ENCODE data around the gene PRCD.
"Not testable (repeated sequence)": the region's sequence is repeated elsewhere in the genome, so short reads cannot be mapped to it uniquely, and the experiment has no call there.

PRCD gene

DNA sequence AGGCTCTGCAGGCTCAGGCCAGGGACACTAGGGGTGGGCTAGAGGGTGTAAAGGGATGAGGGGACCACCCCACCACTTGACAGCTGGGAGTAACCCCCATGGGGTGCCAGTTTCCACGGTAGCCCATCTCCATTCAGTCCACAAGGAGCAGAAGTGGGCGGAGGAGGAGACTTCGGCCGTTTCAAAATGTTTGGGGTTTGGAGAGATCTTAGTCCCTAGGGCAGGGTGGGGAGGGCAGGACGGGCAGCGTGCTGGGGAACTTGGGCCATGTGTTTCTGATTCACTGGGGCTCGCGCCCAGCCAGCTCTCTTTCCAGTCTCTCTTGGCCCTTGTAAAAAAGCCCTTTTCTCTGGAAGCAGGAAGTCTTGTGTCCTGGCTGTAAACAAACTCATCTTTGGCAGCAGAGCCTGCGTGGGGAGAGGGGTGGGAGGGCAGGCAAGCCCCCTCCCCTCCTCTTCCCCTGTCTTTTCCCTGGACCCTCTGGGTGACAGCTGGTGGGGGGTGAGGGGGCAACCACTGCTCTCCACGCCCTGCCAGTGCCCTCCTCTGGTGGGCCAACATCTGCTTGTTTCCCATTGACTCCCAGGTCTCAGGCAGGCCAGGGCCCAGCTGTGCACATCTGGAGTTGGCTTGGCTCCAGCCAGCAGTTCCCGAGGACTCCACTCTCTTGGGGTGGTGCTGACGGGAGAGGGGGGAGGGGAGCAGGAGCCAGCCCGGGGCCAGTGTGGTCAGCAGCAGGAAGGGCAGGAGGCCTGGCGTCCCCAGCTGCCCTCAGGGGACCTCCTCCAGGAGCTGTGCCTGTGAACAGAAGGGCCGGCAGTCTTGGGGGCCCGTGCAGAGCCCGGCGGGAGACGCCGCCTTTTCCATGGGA is 10.4 kb upstream of the PRCD start:
- TF ChIP-seq, protein P1, sequence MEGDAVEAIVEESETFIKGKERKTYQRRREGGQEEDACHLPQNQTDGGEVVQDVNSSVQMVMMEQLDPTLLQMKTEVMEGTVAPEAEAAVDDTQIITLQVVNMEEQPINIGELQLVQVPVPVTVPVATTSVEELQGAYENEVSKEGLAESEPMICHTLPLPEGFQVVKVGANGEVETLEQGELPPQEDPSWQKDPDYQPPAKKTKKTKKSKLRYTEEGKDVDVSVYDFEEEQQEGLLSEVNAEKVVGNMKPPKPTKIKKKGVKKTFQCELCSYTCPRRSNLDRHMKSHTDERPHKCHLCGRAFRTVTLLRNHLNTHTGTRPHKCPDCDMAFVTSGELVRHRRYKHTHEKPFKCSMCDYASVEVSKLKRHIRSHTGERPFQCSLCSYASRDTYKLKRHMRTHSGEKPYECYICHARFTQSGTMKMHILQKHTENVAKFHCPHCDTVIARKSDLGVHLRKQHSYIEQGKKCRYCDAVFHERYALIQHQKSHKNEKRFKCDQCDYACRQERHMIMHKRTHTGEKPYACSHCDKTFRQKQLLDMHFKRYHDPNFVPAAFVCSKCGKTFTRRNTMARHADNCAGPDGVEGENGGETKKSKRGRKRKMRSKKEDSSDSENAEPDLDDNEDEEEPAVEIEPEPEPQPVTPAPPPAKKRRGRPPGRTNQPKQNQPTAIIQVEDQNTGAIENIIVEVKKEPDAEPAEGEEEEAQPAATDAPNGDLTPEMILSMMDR (IDR thresholded peaks at IDR 0.05; ENCODE audit: low read length, missing control alignments): no peak
- DNase-seq (ENCODE audit: low read depth): peak; percentile 94
- no peak overlapping the region for H3K4me3 ChIP-seq (replicated peaks; ENCODE audit: low read depth, low read length)

DNA sequence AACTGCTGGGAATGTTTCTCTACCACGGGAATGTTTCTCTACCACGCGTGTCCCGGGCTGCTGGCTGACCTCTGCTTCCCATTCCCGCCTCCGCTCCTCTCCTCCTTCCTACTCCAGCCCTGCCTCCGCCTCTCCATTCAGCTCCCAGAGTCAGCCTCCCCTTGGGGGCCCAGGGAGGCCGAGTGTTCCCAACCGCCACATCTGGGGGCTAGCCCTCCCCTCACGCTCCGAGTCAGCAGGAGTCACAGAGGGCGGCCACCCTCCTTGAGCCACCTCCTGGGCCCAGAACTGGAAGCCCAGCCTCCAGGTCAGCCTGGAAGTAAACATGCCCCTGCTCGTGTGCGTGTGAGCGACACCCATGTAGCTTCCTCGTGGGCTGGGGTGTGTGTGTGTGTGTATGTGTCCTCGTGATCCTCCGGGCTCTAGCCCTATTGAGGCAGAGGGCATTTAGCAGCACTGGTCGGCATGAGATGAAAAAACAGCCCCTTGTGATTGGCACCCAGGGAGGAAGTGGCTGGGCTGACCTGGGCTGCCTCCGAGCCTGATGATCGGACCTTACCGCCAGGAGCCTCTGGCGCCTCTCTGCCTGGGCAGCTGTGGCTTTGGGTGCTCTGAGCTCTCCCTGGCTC is 9.6 kb upstream of the PRCD start:
- H3K4me3 ChIP-seq (replicated peaks; ENCODE audit: low read depth, low read length): no peak overlapping the region
- no peak for DNase-seq (ENCODE audit: low read depth)

DNA sequence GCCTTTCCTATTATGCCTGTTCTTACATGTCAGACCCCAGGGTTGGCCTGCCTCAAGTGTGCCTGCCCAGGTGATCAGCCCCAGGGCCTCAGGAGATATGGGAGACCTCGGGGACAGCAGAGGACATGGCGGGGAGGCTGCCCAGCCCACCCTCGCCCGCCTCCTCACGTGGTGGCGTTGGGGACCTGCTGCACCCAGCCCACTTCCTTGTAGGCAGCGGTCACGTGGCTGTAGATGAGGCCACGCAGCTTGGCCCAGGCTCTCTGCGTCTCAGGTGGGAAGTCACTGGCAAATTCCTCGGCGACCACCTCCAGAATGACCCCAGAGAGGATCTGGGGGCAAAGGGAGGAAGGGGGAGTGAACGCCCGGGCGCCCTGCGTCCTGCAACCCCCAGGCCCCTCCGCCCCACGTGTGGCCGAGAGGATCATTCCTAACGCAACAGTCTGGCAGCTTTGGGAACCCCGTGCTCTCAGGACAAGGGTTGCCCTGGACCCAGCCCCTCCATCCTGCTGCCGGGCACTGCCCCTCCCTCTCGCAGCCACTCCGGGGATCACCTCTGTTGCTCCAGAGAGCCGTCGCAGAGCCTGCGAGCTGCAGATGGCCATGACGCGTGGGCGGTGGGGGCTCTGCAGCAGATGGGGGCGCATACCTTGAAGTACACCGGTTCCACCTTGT is 8.9 kb upstream of the PRCD start:
- no peak overlapping the region for H3K4me3 ChIP-seq (replicated peaks; ENCODE audit: low read depth, low read length)
- no peak for DNase-seq (ENCODE audit: low read depth)

More for the DNA sequence above, 9.6 kb upstream of the PRCD start:
- TF ChIP-seq, protein P1 (IDR thresholded peaks at IDR 0.05; ENCODE audit: low read length, missing control alignments): no peak

DNA sequence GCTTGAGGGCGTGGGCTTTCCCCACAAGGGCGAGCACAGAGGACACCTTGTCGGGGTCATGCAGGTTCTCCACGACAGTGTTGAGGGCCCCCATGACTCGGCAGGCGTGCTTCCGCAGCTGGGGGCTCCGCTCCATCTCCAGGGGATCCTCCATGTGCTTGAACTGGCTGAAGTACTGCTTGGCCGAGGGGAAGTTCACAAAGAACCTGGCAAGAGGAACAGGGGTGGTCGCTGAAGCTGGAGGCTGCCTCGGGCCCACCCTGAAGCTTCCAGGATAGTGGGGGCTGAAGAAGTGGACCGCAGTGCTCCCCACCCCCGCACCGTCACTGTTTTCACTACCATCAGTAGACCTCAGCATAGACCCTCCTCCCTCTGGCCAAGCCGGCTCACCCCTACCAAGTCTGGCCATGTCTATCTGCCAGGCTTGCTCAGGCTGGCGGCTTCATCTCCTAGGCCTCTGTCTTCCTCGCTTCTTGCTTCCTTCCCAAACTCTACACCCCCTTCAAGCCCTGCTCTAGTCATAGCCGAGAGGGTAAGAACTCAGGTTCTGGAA is 8.3 kb upstream of the PRCD start:
- TF ChIP-seq, protein P1 (IDR thresholded peaks at IDR 0.05; ENCODE audit: low read length, missing control alignments): no peak
- no peak overlapping the region for H3K4me3 ChIP-seq (replicated peaks; ENCODE audit: low read depth, low read length)
- DNase-seq (ENCODE audit: low read depth): no peak

More for the DNA sequence above, 8.9 kb upstream of the PRCD start:
- TF ChIP-seq, protein P1 (IDR thresholded peaks at IDR 0.05; ENCODE audit: low read length, missing control alignments): no peak

DNA sequence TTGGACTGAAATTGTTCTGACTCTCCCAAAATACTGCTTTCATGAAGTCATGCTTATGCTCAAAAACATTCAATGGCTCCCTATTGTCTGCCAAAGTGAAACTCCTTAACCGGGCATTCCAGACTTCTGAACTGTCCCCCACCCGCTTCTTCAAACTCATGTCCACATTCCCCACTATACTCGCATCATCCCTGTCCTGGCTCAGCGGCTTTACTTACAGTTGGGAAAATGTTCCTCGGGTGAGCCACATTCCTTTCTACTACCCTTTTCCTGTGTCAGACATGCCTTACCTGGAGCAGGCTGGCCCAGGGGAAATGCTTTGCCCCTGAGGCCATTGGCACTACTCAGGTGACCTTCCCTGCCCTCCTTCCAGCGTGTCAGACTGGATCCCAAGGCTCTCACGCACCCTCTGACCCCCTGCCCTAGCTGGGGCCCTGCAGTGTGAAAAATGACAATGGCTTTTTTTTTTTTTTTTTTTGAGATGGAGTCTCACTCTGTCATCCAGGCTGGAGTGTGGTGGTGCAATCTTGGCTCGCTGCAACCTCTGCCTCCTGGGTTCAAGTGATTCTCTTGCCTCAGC is 7.7 kb upstream of the PRCD start:
- no peak overlapping the region for H3K4me3 ChIP-seq (replicated peaks; ENCODE audit: low read depth, low read length)
- DNase-seq (ENCODE audit: low read depth): peak; percentile 53
- TF ChIP-seq, protein P1 (IDR thresholded peaks at IDR 0.05; ENCODE audit: low read length, missing control alignments): no peak

DNA sequence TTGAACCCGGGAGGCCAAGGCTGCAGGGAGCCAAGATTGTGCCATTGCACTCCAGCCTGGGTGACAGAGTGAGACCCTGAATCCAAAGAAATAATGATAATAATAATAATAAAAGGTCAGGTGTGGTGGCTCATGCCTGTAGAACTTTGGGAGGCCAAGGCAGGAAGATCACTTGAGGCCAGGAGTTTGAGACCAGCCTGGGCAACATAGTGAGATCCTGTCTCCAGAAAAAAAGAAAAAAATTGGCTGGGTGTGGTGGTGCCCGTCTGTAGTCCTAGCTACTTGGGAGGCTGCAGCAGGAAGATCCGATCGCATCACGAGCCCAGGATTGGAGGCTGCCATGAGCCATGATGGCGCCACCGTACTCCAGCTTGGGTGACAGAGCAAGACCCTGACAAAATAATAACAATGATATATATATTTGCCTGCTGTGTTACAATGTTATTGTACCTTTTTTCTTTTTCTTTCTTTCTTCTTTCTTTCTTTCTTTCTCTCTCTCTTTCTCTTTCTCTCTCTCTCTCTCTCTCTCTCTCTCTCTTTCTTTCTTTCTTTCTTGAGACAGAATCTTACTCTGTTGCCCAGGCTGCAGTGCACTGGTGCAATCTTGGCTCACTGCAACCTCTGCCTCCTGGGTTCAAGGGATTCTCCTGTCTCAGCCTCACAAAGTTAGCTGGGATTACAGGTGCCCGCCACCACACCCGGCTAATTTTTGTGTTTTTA is 6.0 kb upstream of the PRCD start:
- DNase-seq (ENCODE audit: low read depth); H3K4me3 ChIP-seq (replicated peaks; ENCODE audit: low read depth, low read length): not testable (repeated sequence)

Data from fibroblast of pulmonary artery (primary cell).